Fibroblast of lung (primary cell): ENCODE measurements around the gene UBE3C. TPM values are rescaled to one million over a fixed set of nuclear protein-coding genes. Genes with fewer than 3 reads are reported as not detected.

Experiments used
- DNase-seq, 2 donors: peaks; one replicate each; pipeline versions ENCODE4 v3.0.0 to v3.0.0-alpha.2; 2010; ENCODE audit warnings: low read depth in 2 of 2
- H2AFZ ChIP-seq: 2 replicates; pipeline ENCODE4 v1.5.1; 2012; ENCODE audit warnings: low read length, control low read depth, inconsistent platforms
- H3K27ac ChIP-seq: 2 replicates; pipeline ENCODE4 v1.5.1; 2011; ENCODE audit warnings: low read length, control low read depth; ENCODE audit not compliant: insufficient read depth
- H3K27me3 ChIP-seq: 2 replicates; pipeline ENCODE4 v1.5.1; 2011; ENCODE audit warnings: mild to moderate bottlenecking, low read length; ENCODE audit not compliant: control insufficient read depth, insufficient read depth
- H3K36me3 ChIP-seq: 2 replicates; pipeline ENCODE4 v1.5.1; 2011; ENCODE audit warnings: low read length; ENCODE audit not compliant: control insufficient read depth, insufficient read depth
- H3K4me1 ChIP-seq: 2 replicates; pipeline ENCODE4 v1.5.1; 2011; ENCODE audit warnings: low read length; ENCODE audit not compliant: control insufficient read depth, insufficient read depth; ENCODE audit errors: extremely low read depth
- H3K4me2 ChIP-seq: 2 replicates; pipeline ENCODE4 v1.5.1; 2011; ENCODE audit warnings: low read length, control low read depth; ENCODE audit not compliant: insufficient read depth; ENCODE audit errors: extremely low read depth
- H3K4me3 ChIP-seq, 4 experiments: fragments of 200-600 bp in 1 of 4; sonication (generic) in 1 of 4; replicated peaks in 1 of 4; 2 replicates each; pipeline ENCODE4 v1.5.1; 2011 to 2016; ENCODE audit warnings: low read length in 4 of 4, low read depth in 3 of 4, mild to moderate bottlenecking in 3 of 4, control low read depth in 2 of 4, inconsistent platforms in 1 of 4, mixed read lengths in 1 of 4; ENCODE audit not compliant: insufficient read depth in 1 of 4; ENCODE audit errors: control extremely low read depth in 1 of 4
- H3K79me2 ChIP-seq: 2 replicates; pipeline ENCODE4 v1.5.1; 2012; ENCODE audit warnings: mild to moderate bottlenecking, low read length, inconsistent platforms; ENCODE audit not compliant: control insufficient read depth, insufficient read depth
- H3K9ac ChIP-seq: 2 replicates; pipeline ENCODE4 v1.5.1; 2011; ENCODE audit warnings: mild to moderate bottlenecking, low read length, control low read depth; ENCODE audit not compliant: insufficient read depth
- H3K9me3 ChIP-seq: 2 replicates; pipeline ENCODE4 v1.5.1; 2012; ENCODE audit warnings: low read depth, low read length; ENCODE audit not compliant: control insufficient read depth, insufficient read depth
- H4K20me1 ChIP-seq: 2 replicates; pipeline ENCODE4 v1.5.1; 2011; ENCODE audit warnings: low read length; ENCODE audit not compliant: control insufficient read depth, insufficient read depth; ENCODE audit errors: extremely low read depth
- EZH2 ChIP-seq: IDR thresholded peaks from 2 replicates; pipeline ENCODE4 v1.5.1; 2012; ENCODE audit warnings: low read length, control low read depth, mild to moderate bottlenecking; ENCODE audit errors: missing control alignments
- polyA plus RNA-seq, 2 donors: library from polyadenylated mRNA; depleted of rRNA in 1 of 2; stranded (reverse) in 1 of 2; unstranded in 1 of 2; fragments of >200 nt; gene quantifications; 2 replicates each; pipeline ENCODE4 v1.2.1, GENCODE V29; 2011 to 2012; ENCODE audit warnings: missing spikeins in 1 of 2
- total RNA-seq: library from RNA; depleted of rRNA; stranded (reverse); fragments of >200 nt; gene quantifications from 2 replicates; pipeline ENCODE4 v1.2.1, GENCODE V29; 2014
- TF ChIP-seq, protein P1 (sequence below), 2 donors: IDR thresholded peaks in 1 of 2; conservative IDR thresholded peaks in 1 of 2; 1 replicate in 1 of 2; 2 replicates in 1 of 2; pipeline ENCODE4 v1.5.1; 2011 to 2012; ENCODE audit warnings: low read length in 2 of 2, control low read depth in 1 of 2, inconsistent platforms in 1 of 2, low read depth in 1 of 2, mild to moderate bottlenecking in 1 of 2

Gene UBE3C
- total and polyA plus RNA-seq, 2 donors (not counting 1 experiment from before 2014, with no cell fraction given) = 76.2 to 91.0 TPM

DNA sequence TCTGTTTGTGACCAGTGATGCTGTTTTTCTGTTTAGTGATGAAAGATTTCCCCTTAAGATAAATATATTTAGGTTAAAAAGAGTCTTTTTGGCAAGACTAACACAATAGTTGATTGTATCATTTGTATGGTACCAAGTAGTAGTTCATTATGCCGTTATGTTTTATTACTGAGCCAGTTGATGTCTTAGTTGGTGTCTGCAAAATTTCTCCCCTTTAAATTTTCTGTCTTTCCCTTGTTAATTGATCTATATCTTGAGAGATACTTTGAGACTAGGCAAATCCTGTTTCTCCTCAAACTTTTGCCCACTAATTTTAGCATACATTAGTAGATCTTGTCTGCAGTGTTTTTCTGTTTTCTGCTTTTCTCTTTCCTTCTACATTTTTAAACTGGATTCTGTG, 21.7 kb downstream of the UBE3C start:
- TF ChIP-seq EZH2 = no peak
- TF ChIP-seq, protein P1, sequence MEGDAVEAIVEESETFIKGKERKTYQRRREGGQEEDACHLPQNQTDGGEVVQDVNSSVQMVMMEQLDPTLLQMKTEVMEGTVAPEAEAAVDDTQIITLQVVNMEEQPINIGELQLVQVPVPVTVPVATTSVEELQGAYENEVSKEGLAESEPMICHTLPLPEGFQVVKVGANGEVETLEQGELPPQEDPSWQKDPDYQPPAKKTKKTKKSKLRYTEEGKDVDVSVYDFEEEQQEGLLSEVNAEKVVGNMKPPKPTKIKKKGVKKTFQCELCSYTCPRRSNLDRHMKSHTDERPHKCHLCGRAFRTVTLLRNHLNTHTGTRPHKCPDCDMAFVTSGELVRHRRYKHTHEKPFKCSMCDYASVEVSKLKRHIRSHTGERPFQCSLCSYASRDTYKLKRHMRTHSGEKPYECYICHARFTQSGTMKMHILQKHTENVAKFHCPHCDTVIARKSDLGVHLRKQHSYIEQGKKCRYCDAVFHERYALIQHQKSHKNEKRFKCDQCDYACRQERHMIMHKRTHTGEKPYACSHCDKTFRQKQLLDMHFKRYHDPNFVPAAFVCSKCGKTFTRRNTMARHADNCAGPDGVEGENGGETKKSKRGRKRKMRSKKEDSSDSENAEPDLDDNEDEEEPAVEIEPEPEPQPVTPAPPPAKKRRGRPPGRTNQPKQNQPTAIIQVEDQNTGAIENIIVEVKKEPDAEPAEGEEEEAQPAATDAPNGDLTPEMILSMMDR (conservative IDR thresholded peaks at IDR 0.05 in 1 of 2, IDR thresholded peaks at IDR 0.05 in 1 of 2; ENCODE audit: low read depth in 1 of 2, low read length in 2 of 2) = no peak

DNA sequence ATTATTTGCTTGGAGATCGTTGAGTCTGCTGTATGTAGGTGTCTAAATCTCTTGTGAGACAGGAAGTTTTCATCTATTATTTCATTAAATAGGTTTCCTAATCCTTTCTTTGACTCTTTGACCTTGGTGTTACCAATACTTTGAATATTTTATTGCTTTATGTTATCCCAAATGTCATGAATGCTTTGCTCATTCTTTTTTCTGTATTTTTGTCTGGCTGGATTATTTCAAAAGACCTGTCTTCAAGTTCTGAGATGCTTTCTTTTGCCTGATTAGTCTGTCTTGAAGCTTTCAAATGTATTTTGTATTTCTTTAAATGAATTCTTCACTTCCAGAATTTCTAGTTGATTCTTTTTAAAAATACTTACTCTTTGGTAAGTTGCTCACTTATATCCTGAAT, 27.3 kb downstream of the UBE3C start:
- no peaks in the 10 kb centered on the region for H3K36me3 ChIP-seq
- no peaks in the 10 kb centered on the region for H3K4me1 ChIP-seq
- no peaks in the 10 kb centered on the region for H4K20me1 ChIP-seq

More for the DNA sequence above, 21.7 kb downstream of the UBE3C start:
- H3K79me2 ChIP-seq = peaks cover 85% of the 10 kb centered on the region
- no peak overlapping the region for H3K4me3 ChIP-seq
- H3K27me3 ChIP-seq = no peaks in the 10 kb centered on the region
- no peak overlapping the region for H2AFZ ChIP-seq
- no peak overlapping the region for H3K9ac ChIP-seq
- no peak overlapping the region for H3K27ac ChIP-seq
- no peak for DNase-seq
- no peak overlapping the region for H3K4me2 ChIP-seq
- H3K4me1 ChIP-seq = no peaks in the 10 kb centered on the region
- H3K9me3 ChIP-seq = no peaks in the 10 kb centered on the region
- H3K36me3 ChIP-seq = no peaks in the 10 kb centered on the region
- H4K20me1 ChIP-seq = peaks cover 2% of the 10 kb centered on the region

DNA sequence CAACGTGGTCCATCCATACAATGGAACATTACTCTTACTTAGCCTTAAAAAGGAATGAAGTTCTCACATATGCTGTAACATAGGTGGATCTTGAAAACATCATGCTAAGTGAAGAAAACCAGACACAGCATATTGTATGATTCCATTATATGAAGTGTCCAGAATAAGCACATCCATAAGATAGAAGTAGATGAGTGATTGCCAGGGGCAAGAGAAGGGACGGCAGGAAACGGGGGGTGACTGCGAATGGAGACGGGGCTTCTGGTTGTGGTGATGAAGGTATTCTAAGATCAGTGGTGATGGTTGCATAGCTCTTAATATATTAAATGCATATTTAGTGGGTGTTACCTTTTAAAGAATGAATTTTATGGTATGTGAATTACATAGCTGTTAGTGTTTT, 29.8 kb downstream of the UBE3C start:
- Histone ChIP-seq H3K4me3 (no peak overlapping the region), H3K4me1 (no peaks in the 10 kb centered on the region), H3K27me3 (no peaks in the 10 kb centered on the region), H3K79me2 (peaks cover 22% of the 10 kb centered on the region), H3K9me3 (no peaks in the 10 kb centered on the region), H3K27ac (no peak overlapping the region), H3K36me3 (peaks cover 4% of the 10 kb centered on the region), H3K9ac (no peak overlapping the region), H2AFZ (no peak overlapping the region), H3K4me2 (no peak overlapping the region), H4K20me1 (no peaks in the 10 kb centered on the region)
- no peak for DNase-seq
- TF ChIP-seq, protein P1 (conservative IDR thresholded peaks at IDR 0.05 in 1 of 2, IDR thresholded peaks at IDR 0.05 in 1 of 2; ENCODE audit: low read depth in 1 of 2, low read length in 2 of 2) = no peak
- no peak for TF ChIP-seq EZH2

More for the DNA sequence above, 27.3 kb downstream of the UBE3C start:
- Histone ChIP-seq H3K4me2 (no peak overlapping the region), H3K4me3 (no peak overlapping the region), H3K9me3 (no peaks in the 10 kb centered on the region), H3K9ac (no peak overlapping the region), H3K27me3 (no peaks in the 10 kb centered on the region), H2AFZ (no peak overlapping the region), H3K79me2 (peaks cover 39% of the 10 kb centered on the region), H3K27ac (no peak overlapping the region)
- TF ChIP-seq, protein P1 (conservative IDR thresholded peaks at IDR 0.05 in 1 of 2, IDR thresholded peaks at IDR 0.05 in 1 of 2; ENCODE audit: low read depth in 1 of 2, low read length in 2 of 2) = no peak
- TF ChIP-seq EZH2 = no peak
- DNase-seq = no peak
